ENCODE results near the gene SWT1. TPM values are rescaled to one million over a fixed set of nuclear protein-coding genes. Genes with fewer than 3 reads are reported as not detected.

The SWT1 gene
- total RNA-seq, 1 donor = 6.9 TPM

- DNase-seq (ENCODE audit: insufficient read length, low spot score, missing footprints) = no peak
- Histone ChIP-seq H4K20me1 (ENCODE audit: insufficient read depth, low read length) (no peaks in the 10 kb centered on the region), H3K27ac (ENCODE audit: low read depth, low read length) (no peak overlapping the region), H3K27me3 (ENCODE audit: insufficient read depth, low read length) (no peaks in the 10 kb centered on the region), H3K4me2 (ENCODE audit: insufficient read depth, low read length) (no peak overlapping the region), H3K4me1 (ENCODE audit: insufficient read depth, low read length) (peaks cover 5% of the 10 kb centered on the region), H3K4me3 (ENCODE audit: insufficient read depth, low read length) (no peak overlapping the region), H2AFZ (ENCODE audit: low read length) (no peak overlapping the region), H3K36me3 (ENCODE audit: insufficient read depth, low read length) (no peaks in the 10 kb centered on the region), H3K79me2 (ENCODE audit: insufficient read depth, low read length) (no peaks in the 10 kb centered on the region), H3K9me3 (ENCODE audit: low read depth, low read length) (no peaks in the 10 kb centered on the region)
- no peak for TF ChIP-seq CTCF (IDR thresholded peaks at IDR 0.05; ENCODE audit: extremely low read depth, low read depth, low read length)
These were observed 127.7 kb downstream of the SWT1 start for GRCh38 chr1:185284533-185285276.

- Histone ChIP-seq H2AFZ (ENCODE audit: low read length) (no peak overlapping the region), H3K4me3 (ENCODE audit: insufficient read depth, low read length) (no peak overlapping the region), H3K4me1 (ENCODE audit: insufficient read depth, low read length) (peaks cover 3% of the 10 kb centered on the region), H3K79me2 (ENCODE audit: insufficient read depth, low read length) (no peaks in the 10 kb centered on the region), H4K20me1 (ENCODE audit: insufficient read depth, low read length) (no peaks in the 10 kb centered on the region), H3K27me3 (ENCODE audit: insufficient read depth, low read length) (no peaks in the 10 kb centered on the region), H3K4me2 (ENCODE audit: insufficient read depth, low read length) (no peak overlapping the region), H3K27ac (ENCODE audit: low read depth, low read length) (no peak overlapping the region), H3K9me3 (ENCODE audit: low read depth, low read length) (no peaks in the 10 kb centered on the region), H3K36me3 (ENCODE audit: insufficient read depth, low read length) (no peaks in the 10 kb centered on the region)
- no peak for TF ChIP-seq CTCF (IDR thresholded peaks at IDR 0.05; ENCODE audit: extremely low read depth, low read depth, low read length)
- DNase-seq (ENCODE audit: insufficient read length, low spot score, missing footprints) = no peak
These were observed 130.5 kb downstream of the SWT1 start for GRCh38 chr1:185287451-185287850.

- no peak overlapping the region for H2AFZ ChIP-seq (ENCODE audit: low read length)
- no peaks in the 10 kb centered on the region for H3K79me2 ChIP-seq (ENCODE audit: insufficient read depth, low read length)
- no peaks in the 10 kb centered on the region for H4K20me1 ChIP-seq (ENCODE audit: insufficient read depth, low read length)
- no peak overlapping the region for H3K4me2 ChIP-seq (ENCODE audit: insufficient read depth, low read length)
- no peak for DNase-seq (ENCODE audit: insufficient read length, low spot score, missing footprints)
- no peak overlapping the region for H3K4me3 ChIP-seq (ENCODE audit: insufficient read depth, low read length)
- TF ChIP-seq CTCF (IDR thresholded peaks at IDR 0.05; ENCODE audit: extremely low read depth, low read depth, low read length) = no peak
- peaks cover under 1% of the 10 kb centered on the region for H3K36me3 ChIP-seq (ENCODE audit: insufficient read depth, low read length)
- H3K27ac ChIP-seq (ENCODE audit: low read depth, low read length) = no peak overlapping the region
- H3K4me1 ChIP-seq (ENCODE audit: insufficient read depth, low read length) = peaks cover 3% of the 10 kb centered on the region
- no peaks in the 10 kb centered on the region for H3K9me3 ChIP-seq (ENCODE audit: low read depth, low read length)
- no peaks in the 10 kb centered on the region for H3K27me3 ChIP-seq (ENCODE audit: insufficient read depth, low read length)
These were observed 131.5 kb downstream of the SWT1 start for GRCh38 chr1:185288435-185288834.

GRCh38 chr1:185289880-185290279 is 132.9 kb downstream of the SWT1 start:
- DNase-seq (ENCODE audit: insufficient read length, low spot score, missing footprints) = no peak
- no peaks in the 10 kb centered on the region for H3K79me2 ChIP-seq (ENCODE audit: insufficient read depth, low read length)
- TF ChIP-seq CTCF (IDR thresholded peaks at IDR 0.05; ENCODE audit: extremely low read depth, low read depth, low read length) = no peak
- no peak overlapping the region for H3K4me3 ChIP-seq (ENCODE audit: insufficient read depth, low read length)
- peaks cover 10% of the 10 kb centered on the region for H3K36me3 ChIP-seq (ENCODE audit: insufficient read depth, low read length)
- H3K4me2 ChIP-seq (ENCODE audit: insufficient read depth, low read length) = no peak overlapping the region
- H3K27me3 ChIP-seq (ENCODE audit: insufficient read depth, low read length) = no peaks in the 10 kb centered on the region
- peaks cover under 1% of the 10 kb centered on the region for H3K4me1 ChIP-seq (ENCODE audit: insufficient read depth, low read length)
- H3K9me3 ChIP-seq (ENCODE audit: low read depth, low read length) = no peaks in the 10 kb centered on the region
- no peak overlapping the region for H2AFZ ChIP-seq (ENCODE audit: low read length)
- no peak overlapping the region for H3K27ac ChIP-seq (ENCODE audit: low read depth, low read length)
- H4K20me1 ChIP-seq (ENCODE audit: insufficient read depth, low read length) = no peaks in the 10 kb centered on the region
